ENCODE results near the gene MCAT. TPM values are rescaled to one million over a fixed set of nuclear protein-coding genes. Genes with fewer than 3 reads are reported as not detected.

The MCAT gene
- total and polyA plus RNA-seq, 4 donors: 8.3 to 22.6 (median 14.8) TPM

GRCh38 chr22:43159484-43160178 lies 16.4 kb upstream of the MCAT start:
- Histone ChIP-seq H3K27me3 (ENCODE audit: control insufficient read depth in 4 of 4, insufficient read depth in 4 of 4, low read length in 3 of 4) (no peaks in the 10 kb centered on the region), H3K27ac (ENCODE audit: low read depth in 1 of 2, low read length in 2 of 2) (no peak overlapping the region)
- TF ChIP-seq RAD21 (IDR thresholded peaks at IDR 0.05) (peak in 1 of 2 donors; percentile 39), ATF3 (IDR thresholded peaks at IDR 0.05) (no peak)

GRCh38 chr22:43158778-43159483 lies 15.7 kb upstream of the MCAT start:
- no peak overlapping the region for H3K9ac ChIP-seq (ENCODE audit: low read depth in 1 of 2, low read length in 2 of 2)
- no peaks in the 10 kb centered on the region for H3K36me3 ChIP-seq (ENCODE audit: control insufficient read depth in 4 of 4, insufficient read depth in 3 of 4, low read depth in 1 of 4, low read length in 3 of 4)
- no peak overlapping the region for H3K27ac ChIP-seq (ENCODE audit: low read depth in 1 of 2, low read length in 2 of 2)
- peaks cover 0 to 6% (median 2%) of the 10 kb centered on the region in 4 donors for H3K4me1 ChIP-seq (ENCODE audit: control insufficient read depth in 4 of 4, insufficient read depth in 4 of 4, low read length in 3 of 4)
- WGBS: 88% methylated on average over 24 of the region's 24 CpGs
- no peak overlapping the region for H3K4me3 ChIP-seq (ENCODE audit: low read depth in 1 of 3, low read length in 3 of 3)
- H3K9me3 ChIP-seq (ENCODE audit: control insufficient read depth in 4 of 4, low read length in 3 of 4): no peaks in the 10 kb centered on the region
- TF ChIP-seq FOXA2 (IDR thresholded peaks at IDR 0.05): no peak
- TF ChIP-seq NR2F2 (IDR thresholded peaks at IDR 0.05): no peak
- TF ChIP-seq SP1 (IDR thresholded peaks at IDR 0.05): no peak
- TF ChIP-seq ZBTB33 (IDR thresholded peaks at IDR 0.05): no peak
- TF ChIP-seq YY1 (IDR thresholded peaks at IDR 0.05): no peak
- TF ChIP-seq RXRA (IDR thresholded peaks at IDR 0.05): no peak
- TF ChIP-seq GABPA (IDR thresholded peaks at IDR 0.05 in 1 of 2, conservative IDR thresholded peaks at IDR 0.05 in 1 of 2): no peak
- no peak for TF ChIP-seq JUND (IDR thresholded peaks at IDR 0.05)
- H3K27me3 ChIP-seq (ENCODE audit: control insufficient read depth in 4 of 4, insufficient read depth in 4 of 4, low read length in 3 of 4): no peaks in the 10 kb centered on the region
- no peak for DNase-seq (ENCODE audit: low spot score)

More at GRCh38 chr22:43159484-43160178, 16.4 kb upstream of the MCAT start:
- Histone ChIP-seq H3K4me1 (ENCODE audit: control insufficient read depth in 4 of 4, insufficient read depth in 4 of 4, low read length in 3 of 4) (peaks cover 0 to 6% (median 2%) of the 10 kb centered on the region in 4 donors), H3K9ac (ENCODE audit: low read depth in 1 of 2, low read length in 2 of 2) (no peak overlapping the region), H3K9me3 (ENCODE audit: control insufficient read depth in 4 of 4, low read length in 3 of 4) (no peaks in the 10 kb centered on the region), H3K4me3 (ENCODE audit: low read depth in 1 of 3, low read length in 3 of 3) (no peak overlapping the region), H3K36me3 (ENCODE audit: control insufficient read depth in 4 of 4, insufficient read depth in 3 of 4, low read depth in 1 of 4, low read length in 3 of 4) (no peaks in the 10 kb centered on the region)
- 77% methylated on average over 18 of the region's 18 CpGs for WGBS
- DNase-seq (ENCODE audit: low spot score): no peak

GRCh38 chr22:43157874-43158546 lies 14.8 kb upstream of the MCAT start:
- Histone ChIP-seq H3K9ac (ENCODE audit: low read depth in 1 of 2, low read length in 2 of 2) (no peak overlapping the region), H3K27me3 (ENCODE audit: control insufficient read depth in 4 of 4, insufficient read depth in 4 of 4, low read length in 3 of 4) (no peaks in the 10 kb centered on the region), H3K4me3 (ENCODE audit: low read depth in 1 of 3, low read length in 3 of 3) (no peak overlapping the region), H3K27ac (ENCODE audit: low read depth in 1 of 2, low read length in 2 of 2) (no peak overlapping the region), H3K4me1 (ENCODE audit: control insufficient read depth in 4 of 4, insufficient read depth in 4 of 4, low read length in 3 of 4) (peaks cover 0 to 6% (median 2%) of the 10 kb centered on the region in 4 donors), H3K36me3 (ENCODE audit: control insufficient read depth in 4 of 4, insufficient read depth in 3 of 4, low read depth in 1 of 4, low read length in 3 of 4) (no peaks in the 10 kb centered on the region), H3K9me3 (ENCODE audit: control insufficient read depth in 4 of 4, low read length in 3 of 4) (no peaks in the 10 kb centered on the region)
- TF ChIP-seq GABPA (IDR thresholded peaks at IDR 0.05 in 1 of 2, conservative IDR thresholded peaks at IDR 0.05 in 1 of 2) (no peak), HNF4A (conservative IDR thresholded peaks at IDR 0.05) (no peak), REST (IDR thresholded peaks at IDR 0.05) (no peak), MAX (IDR thresholded peaks at IDR 0.05) (no peak), YY1 (IDR thresholded peaks at IDR 0.05) (no peak), ATF3 (IDR thresholded peaks at IDR 0.05) (no peak), NR2F2 (IDR thresholded peaks at IDR 0.05) (no peak)
- DNase-seq (ENCODE audit: low spot score): no peak
- WGBS: 76% methylated on average over 9 of the region's 9 CpGs
